ENCODE data around the gene CCDC192.

- TF ChIP-seq, protein P1, sequence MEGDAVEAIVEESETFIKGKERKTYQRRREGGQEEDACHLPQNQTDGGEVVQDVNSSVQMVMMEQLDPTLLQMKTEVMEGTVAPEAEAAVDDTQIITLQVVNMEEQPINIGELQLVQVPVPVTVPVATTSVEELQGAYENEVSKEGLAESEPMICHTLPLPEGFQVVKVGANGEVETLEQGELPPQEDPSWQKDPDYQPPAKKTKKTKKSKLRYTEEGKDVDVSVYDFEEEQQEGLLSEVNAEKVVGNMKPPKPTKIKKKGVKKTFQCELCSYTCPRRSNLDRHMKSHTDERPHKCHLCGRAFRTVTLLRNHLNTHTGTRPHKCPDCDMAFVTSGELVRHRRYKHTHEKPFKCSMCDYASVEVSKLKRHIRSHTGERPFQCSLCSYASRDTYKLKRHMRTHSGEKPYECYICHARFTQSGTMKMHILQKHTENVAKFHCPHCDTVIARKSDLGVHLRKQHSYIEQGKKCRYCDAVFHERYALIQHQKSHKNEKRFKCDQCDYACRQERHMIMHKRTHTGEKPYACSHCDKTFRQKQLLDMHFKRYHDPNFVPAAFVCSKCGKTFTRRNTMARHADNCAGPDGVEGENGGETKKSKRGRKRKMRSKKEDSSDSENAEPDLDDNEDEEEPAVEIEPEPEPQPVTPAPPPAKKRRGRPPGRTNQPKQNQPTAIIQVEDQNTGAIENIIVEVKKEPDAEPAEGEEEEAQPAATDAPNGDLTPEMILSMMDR (IDR thresholded peaks at IDR 0.05), result no peak
- TF ChIP-seq POLR2A (IDR thresholded peaks at IDR 0.05), result no peak
Measured at GRCh38 chr5:127769386-127769785, 66.2 kb downstream of the CCDC192 start.

Data from suprapubic skin (tissue), 3 donors.